Measurements from ENCODE around the gene GCM1. TPM values are rescaled to one million over a fixed set of nuclear protein-coding genes. Genes with fewer than 3 reads are reported as not detected.
"Not testable (repeated sequence)": the region's sequence is repeated elsewhere in the genome, so short reads cannot be mapped to it uniquely, and the experiment has no call there.

GCM1 gene
- total RNA-seq, 1 donor from 2014 or later, result not detected

DNA sequence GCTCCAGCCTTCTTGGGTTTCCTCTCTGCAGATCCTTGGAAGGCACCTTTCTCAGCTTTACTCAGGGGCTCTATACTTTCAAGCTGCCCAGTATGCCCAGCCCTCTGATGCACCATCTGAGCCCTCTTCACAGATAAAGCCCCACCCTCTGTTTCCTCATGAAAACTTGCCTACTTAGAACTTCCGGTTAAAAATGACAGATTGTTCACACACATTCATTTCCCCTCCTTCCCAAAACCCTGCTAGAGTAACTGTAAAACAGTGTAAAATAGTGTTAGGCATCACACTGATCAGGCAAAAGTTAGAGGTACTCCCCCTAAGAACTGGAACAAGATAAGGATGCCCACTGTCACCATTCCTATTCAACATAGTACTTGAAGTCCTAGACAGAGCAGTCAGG is 14.0 kb upstream of the GCM1 start:
- TF ChIP-seq, protein P1, sequence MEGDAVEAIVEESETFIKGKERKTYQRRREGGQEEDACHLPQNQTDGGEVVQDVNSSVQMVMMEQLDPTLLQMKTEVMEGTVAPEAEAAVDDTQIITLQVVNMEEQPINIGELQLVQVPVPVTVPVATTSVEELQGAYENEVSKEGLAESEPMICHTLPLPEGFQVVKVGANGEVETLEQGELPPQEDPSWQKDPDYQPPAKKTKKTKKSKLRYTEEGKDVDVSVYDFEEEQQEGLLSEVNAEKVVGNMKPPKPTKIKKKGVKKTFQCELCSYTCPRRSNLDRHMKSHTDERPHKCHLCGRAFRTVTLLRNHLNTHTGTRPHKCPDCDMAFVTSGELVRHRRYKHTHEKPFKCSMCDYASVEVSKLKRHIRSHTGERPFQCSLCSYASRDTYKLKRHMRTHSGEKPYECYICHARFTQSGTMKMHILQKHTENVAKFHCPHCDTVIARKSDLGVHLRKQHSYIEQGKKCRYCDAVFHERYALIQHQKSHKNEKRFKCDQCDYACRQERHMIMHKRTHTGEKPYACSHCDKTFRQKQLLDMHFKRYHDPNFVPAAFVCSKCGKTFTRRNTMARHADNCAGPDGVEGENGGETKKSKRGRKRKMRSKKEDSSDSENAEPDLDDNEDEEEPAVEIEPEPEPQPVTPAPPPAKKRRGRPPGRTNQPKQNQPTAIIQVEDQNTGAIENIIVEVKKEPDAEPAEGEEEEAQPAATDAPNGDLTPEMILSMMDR (IDR thresholded peaks at IDR 0.05; ENCODE audit: partially characterized antibody, unreplicated experiment), result no peak
- Mint-ChIP-seq H3K36me3 (ENCODE audit: unreplicated experiment) (no peaks in the 10 kb centered on the region), H3K27me3 (ENCODE audit: unreplicated experiment) (no peaks in the 10 kb centered on the region), H3K27ac (ENCODE audit: unreplicated experiment) (no peak overlapping the region), H3K4me1 (ENCODE audit: low read depth, unreplicated experiment) (no peaks in the 10 kb centered on the region), H3K9me3 (ENCODE audit: unreplicated experiment) (no peaks in the 10 kb centered on the region), H3K4me3 (ENCODE audit: unreplicated experiment) (no peak overlapping the region)
- DNase-seq, result no peak

DNA sequence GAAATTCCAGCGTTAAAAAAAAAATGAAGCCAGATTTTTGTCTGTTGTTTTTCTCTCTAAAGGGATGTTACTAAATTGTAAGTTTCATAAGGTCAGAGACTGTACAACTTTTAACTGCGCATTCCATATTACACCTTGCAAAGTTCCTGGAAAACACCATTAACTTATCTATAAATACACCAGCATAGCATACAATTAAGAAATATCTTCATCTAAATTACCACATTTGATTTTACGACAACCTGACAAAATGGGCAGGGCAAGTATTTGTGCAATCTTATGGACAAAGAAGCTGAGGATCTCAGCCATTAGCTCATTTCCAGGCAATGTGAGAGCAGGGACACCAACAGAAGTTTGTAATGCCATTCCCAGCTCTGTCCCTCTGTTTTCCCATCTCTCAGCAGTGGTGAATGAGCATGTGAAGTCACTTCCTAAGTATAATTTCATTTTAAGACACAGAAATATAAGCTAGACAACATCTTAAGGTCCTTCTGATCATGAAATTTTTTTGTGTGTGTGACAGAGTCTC is 12.9 kb upstream of the GCM1 start:
- DNase-seq, result no peak
- Mint-ChIP-seq H3K27ac (ENCODE audit: unreplicated experiment) (no peak overlapping the region), H3K9me3 (ENCODE audit: unreplicated experiment) (no peaks in the 10 kb centered on the region), H3K36me3 (ENCODE audit: unreplicated experiment) (no peaks in the 10 kb centered on the region), H3K4me1 (ENCODE audit: low read depth, unreplicated experiment) (no peaks in the 10 kb centered on the region), H3K4me3 (ENCODE audit: unreplicated experiment) (no peak overlapping the region), H3K27me3 (ENCODE audit: unreplicated experiment) (no peaks in the 10 kb centered on the region)
- TF ChIP-seq, protein P1 (IDR thresholded peaks at IDR 0.05; ENCODE audit: partially characterized antibody, unreplicated experiment), result no peak

DNA sequence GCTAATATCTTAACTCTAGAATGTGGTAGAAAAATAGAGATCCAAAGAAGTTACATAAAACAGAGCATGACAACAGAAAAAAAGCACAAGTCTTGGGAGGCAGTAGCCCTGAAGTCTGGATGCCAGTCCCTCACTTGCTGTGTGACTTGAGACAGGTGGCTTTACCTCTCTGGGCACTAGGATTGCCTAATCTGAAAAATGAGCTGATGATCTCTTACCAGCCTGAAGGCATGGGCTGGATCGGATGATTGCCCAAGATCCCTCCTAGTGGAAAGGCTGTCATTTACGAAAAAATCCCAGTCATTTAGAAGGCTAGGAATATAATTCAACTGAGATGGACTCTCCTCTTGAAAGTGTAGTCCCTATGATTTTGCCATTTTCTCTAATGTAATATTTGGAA is 10.9 kb upstream of the GCM1 start:
- DNase-seq, result no peak
- no peaks in the 10 kb centered on the region for H3K4me1 Mint-ChIP-seq (ENCODE audit: low read depth, unreplicated experiment)
- H3K9me3 Mint-ChIP-seq (ENCODE audit: unreplicated experiment), result no peaks in the 10 kb centered on the region
- TF ChIP-seq, protein P1 (IDR thresholded peaks at IDR 0.05; ENCODE audit: partially characterized antibody, unreplicated experiment), result no peak
- no peaks in the 10 kb centered on the region for H3K27me3 Mint-ChIP-seq (ENCODE audit: unreplicated experiment)
- no peaks in the 10 kb centered on the region for H3K36me3 Mint-ChIP-seq (ENCODE audit: unreplicated experiment)
- H3K4me3 Mint-ChIP-seq (ENCODE audit: unreplicated experiment), result no peak overlapping the region
- H3K27ac Mint-ChIP-seq (ENCODE audit: unreplicated experiment), result no peak overlapping the region

DNA sequence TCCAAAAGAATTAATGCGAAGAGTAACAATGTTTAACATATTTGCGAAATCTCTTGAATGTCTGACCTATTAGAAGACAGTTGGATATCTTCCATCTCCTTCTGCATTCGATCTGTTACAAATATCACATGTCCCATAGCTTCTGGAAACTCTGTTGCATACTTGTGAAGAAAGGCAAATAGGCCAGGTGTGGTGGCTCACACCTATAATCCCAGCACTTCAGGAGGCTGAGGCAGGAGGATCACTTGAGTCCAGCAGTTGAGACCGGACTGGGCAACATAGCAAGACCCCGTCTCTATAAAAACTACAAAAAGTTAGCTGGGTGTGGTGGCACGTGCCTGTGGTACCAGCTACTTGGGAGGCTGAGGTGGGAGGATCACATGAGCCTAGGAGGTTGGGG is 9.4 kb upstream of the GCM1 start:
- not testable (repeated sequence) for H3K27me3 Mint-ChIP-seq (ENCODE audit: unreplicated experiment); H3K36me3 Mint-ChIP-seq (ENCODE audit: unreplicated experiment); H3K9me3 Mint-ChIP-seq (ENCODE audit: unreplicated experiment); H3K27ac Mint-ChIP-seq (ENCODE audit: unreplicated experiment); DNase-seq; H3K4me1 Mint-ChIP-seq (ENCODE audit: low read depth, unreplicated experiment); H3K4me3 Mint-ChIP-seq (ENCODE audit: unreplicated experiment)

DNA sequence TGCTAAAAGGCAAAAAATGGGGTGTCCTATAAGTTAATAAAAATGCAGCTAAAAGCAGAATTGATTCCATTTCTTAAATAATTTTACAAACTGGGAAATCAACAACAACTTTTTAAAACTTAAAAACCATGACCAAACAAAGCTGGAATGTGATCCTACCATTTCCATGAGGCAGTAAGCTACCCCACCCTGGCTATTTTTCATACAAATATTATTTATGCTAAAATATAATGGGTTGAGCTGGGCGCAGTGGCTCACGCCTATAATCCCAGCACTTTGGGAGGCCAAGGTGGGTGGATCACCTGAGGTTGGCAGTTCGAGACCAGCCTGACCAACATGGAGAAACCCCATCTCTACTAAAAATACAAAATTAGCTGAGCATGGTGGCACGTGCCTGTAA is 6.6 kb upstream of the GCM1 start:
- H3K36me3 Mint-ChIP-seq (ENCODE audit: unreplicated experiment); H3K9me3 Mint-ChIP-seq (ENCODE audit: unreplicated experiment); H3K27ac Mint-ChIP-seq (ENCODE audit: unreplicated experiment); H3K27me3 Mint-ChIP-seq (ENCODE audit: unreplicated experiment); H3K4me1 Mint-ChIP-seq (ENCODE audit: low read depth, unreplicated experiment); DNase-seq; H3K4me3 Mint-ChIP-seq (ENCODE audit: unreplicated experiment): not testable (repeated sequence)

DNA sequence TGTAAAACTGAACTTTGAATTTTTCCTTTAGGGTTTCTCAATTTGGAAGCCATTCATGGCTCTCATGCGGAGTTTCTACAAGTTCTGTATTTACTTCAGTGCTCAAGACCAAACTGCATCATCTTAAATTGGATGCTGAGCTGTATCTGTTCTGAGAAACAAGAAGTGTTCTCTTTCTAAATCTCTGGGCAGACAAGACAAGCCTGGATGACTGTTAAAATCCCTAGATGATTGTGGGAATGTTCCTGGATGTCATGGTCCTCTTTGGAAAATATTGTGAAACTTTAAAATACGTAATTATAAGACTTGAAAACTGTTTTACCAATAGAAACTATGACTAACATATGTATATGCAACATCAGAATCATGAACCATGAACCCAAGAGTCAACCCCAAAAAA is 6.2 kb upstream of the GCM1 start:
- Mint-ChIP-seq H3K9me3 (ENCODE audit: unreplicated experiment) (peaks cover 2% of the 10 kb centered on the region), H3K4me1 (ENCODE audit: low read depth, unreplicated experiment) (no peaks in the 10 kb centered on the region), H3K36me3 (ENCODE audit: unreplicated experiment) (no peaks in the 10 kb centered on the region), H3K27me3 (ENCODE audit: unreplicated experiment) (no peaks in the 10 kb centered on the region), H3K27ac (ENCODE audit: unreplicated experiment) (no peak overlapping the region), H3K4me3 (ENCODE audit: unreplicated experiment) (no peak overlapping the region)
- no peak for DNase-seq
- TF ChIP-seq, protein P1 (IDR thresholded peaks at IDR 0.05; ENCODE audit: partially characterized antibody, unreplicated experiment), result no peak
